Cardiac muscle cell (in vitro differentiated cells and primary cell): Measurements from ENCODE around the gene ZNF831. TPM values are rescaled to one million over a fixed set of nuclear protein-coding genes. Genes with fewer than 3 reads are reported as not detected.

ENCODE experiments used
- DNase-seq, 2 donors: peaks; one replicate each; pipeline versions ENCODE4 v3.0.0 to v3.0.0-alpha.2; 2010 to 2017; ENCODE audit warnings: low read depth in 1 of 2, low spot score in 1 of 2
- H3K27ac ChIP-seq: fragments of 200-600 bp; sonication (generic); 2 replicates; pipeline ENCODE4 v1.5.1; 2016
- H3K27me3 ChIP-seq: fragments of 200-600 bp; sonication (generic); 2 replicates; pipeline ENCODE4 v1.6.0; 2016; ENCODE audit warnings: control low read depth
- H3K36me3 ChIP-seq: fragments of 200-600 bp; sonication (generic); 2 replicates; pipeline ENCODE4 v1.5.1; 2016; ENCODE audit warnings: control low read depth
- H3K4me1 ChIP-seq: fragments of 200-600 bp; sonication (generic); 2 replicates; pipeline ENCODE4 v1.8.1; 2017; ENCODE audit warnings: low read depth, mild to moderate bottlenecking, mixed run types
- H3K4me3 ChIP-seq: fragments of 200-600 bp; sonication (generic); 2 replicates; pipeline ENCODE4 v1.5.1; 2016; ENCODE audit warnings: mild to moderate bottlenecking
- H3K9me3 ChIP-seq: fragments of 200-600 bp; sonication (generic); 2 replicates; pipeline ENCODE4 v1.5.1; 2017; ENCODE audit warnings: low read depth, mild to moderate bottlenecking, control low read depth
- polyA plus RNA-seq: library from polyadenylated mRNA; unstranded; fragments of >200 nt; fragmentation: Nextera tagmentation; extraction: Ambion mirVana; gene quantifications from 2 replicates; pipeline ENCODE4 v1.2.1, GENCODE V29; 2016
- total RNA-seq: library from RNA; depleted of rRNA; stranded (reverse); fragments of >200 nt; gene quantifications from 2 replicates; pipeline ENCODE4 v1.2.3, GENCODE V29; 2016
- TF ChIP-seq, protein P1 (sequence below): IDR thresholded peaks from 2 replicates; pipeline ENCODE4 v1.5.1; 2012; ENCODE audit warnings: low read depth, mild to moderate bottlenecking, low read length

ZNF831 gene
- total and polyA plus RNA-seq, 2 experiments from 2014 or later: not detected

DNA sequence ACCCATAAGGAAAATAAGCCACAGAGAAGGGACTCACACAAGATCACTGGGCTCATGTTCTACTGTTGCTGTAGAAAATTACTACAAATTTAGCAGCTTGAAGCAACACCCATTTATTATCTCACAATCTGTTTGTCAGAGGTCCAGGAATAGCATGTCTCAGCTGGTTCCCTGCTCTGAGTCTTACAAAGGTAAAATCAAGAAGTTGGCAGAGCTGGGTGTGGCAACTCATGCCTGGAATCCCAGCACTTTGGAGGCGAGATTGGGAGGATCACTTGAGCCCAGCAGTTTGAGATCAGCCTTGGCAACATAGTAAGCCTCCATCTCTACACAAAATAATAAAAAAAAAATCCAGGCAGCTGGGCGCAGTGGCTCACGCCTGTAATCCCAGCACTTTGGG lies 28.5 kb upstream of the ZNF831 start:
- Histone ChIP-seq H3K9me3 (no peaks in the 10 kb centered on the region), H3K27ac (no peak overlapping the region)
- DNase-seq: no peak

DNA sequence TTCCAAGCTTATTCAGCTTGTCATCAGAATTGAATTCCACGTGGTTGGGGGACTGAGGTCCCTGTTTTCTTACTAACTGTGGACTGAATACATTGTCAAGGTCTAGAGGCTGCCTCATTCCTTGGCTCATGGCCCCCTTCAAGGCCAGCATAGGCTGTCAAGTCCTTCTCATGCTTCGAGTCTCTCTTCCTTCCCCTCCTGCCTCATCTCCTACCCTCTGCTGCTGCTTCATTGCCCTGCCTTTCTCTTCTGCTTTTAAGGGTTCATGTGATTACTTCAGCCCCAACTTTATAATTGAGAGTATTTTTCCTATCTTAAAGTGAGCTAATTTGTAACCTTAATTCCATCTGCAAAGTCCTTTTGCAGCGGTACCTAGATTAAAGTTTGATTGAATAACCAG lies 27.6 kb upstream of the ZNF831 start:
- TF ChIP-seq, protein P1, sequence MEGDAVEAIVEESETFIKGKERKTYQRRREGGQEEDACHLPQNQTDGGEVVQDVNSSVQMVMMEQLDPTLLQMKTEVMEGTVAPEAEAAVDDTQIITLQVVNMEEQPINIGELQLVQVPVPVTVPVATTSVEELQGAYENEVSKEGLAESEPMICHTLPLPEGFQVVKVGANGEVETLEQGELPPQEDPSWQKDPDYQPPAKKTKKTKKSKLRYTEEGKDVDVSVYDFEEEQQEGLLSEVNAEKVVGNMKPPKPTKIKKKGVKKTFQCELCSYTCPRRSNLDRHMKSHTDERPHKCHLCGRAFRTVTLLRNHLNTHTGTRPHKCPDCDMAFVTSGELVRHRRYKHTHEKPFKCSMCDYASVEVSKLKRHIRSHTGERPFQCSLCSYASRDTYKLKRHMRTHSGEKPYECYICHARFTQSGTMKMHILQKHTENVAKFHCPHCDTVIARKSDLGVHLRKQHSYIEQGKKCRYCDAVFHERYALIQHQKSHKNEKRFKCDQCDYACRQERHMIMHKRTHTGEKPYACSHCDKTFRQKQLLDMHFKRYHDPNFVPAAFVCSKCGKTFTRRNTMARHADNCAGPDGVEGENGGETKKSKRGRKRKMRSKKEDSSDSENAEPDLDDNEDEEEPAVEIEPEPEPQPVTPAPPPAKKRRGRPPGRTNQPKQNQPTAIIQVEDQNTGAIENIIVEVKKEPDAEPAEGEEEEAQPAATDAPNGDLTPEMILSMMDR: no peak
- Histone ChIP-seq H3K27me3 (no peaks in the 10 kb centered on the region), H3K9me3 (no peaks in the 10 kb centered on the region), H3K4me1 (no peaks in the 10 kb centered on the region), H3K27ac (no peak overlapping the region), H3K36me3 (no peaks in the 10 kb centered on the region), H3K4me3 (no peak overlapping the region)
- no peak for DNase-seq

More for the DNA sequence above, 28.5 kb upstream of the ZNF831 start:
- H3K4me1 ChIP-seq: no peaks in the 10 kb centered on the region
- no peaks in the 10 kb centered on the region for H3K27me3 ChIP-seq
- no peak overlapping the region for H3K4me3 ChIP-seq
- no peaks in the 10 kb centered on the region for H3K36me3 ChIP-seq
- TF ChIP-seq, protein P1: no peak

DNA sequence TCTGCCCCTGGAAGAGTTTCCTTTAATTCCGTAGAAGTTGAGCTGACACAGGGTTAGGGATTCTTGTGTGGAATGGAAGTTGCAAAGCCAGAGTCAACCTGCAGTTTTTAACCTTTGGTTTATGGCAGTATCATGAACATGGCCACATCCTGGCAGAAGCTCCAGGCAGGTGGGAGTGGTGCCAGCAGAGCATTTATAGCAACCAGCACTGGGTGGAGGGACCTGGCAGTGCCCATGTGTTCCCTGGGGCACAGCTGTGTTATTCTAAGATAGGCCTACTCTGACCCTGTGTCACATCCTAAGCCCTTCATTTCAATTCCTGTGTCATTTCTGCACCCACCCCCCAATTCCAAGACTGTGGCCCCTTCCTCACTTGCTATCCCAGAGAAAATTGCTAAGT lies 26.1 kb upstream of the ZNF831 start:
- Histone ChIP-seq H3K9me3 (no peaks in the 10 kb centered on the region), H3K4me1 (no peaks in the 10 kb centered on the region), H3K4me3 (no peak overlapping the region), H3K27me3 (no peaks in the 10 kb centered on the region), H3K36me3 (no peaks in the 10 kb centered on the region), H3K27ac (no peak overlapping the region)
- TF ChIP-seq, protein P1: no peak
- DNase-seq: no peak

DNA sequence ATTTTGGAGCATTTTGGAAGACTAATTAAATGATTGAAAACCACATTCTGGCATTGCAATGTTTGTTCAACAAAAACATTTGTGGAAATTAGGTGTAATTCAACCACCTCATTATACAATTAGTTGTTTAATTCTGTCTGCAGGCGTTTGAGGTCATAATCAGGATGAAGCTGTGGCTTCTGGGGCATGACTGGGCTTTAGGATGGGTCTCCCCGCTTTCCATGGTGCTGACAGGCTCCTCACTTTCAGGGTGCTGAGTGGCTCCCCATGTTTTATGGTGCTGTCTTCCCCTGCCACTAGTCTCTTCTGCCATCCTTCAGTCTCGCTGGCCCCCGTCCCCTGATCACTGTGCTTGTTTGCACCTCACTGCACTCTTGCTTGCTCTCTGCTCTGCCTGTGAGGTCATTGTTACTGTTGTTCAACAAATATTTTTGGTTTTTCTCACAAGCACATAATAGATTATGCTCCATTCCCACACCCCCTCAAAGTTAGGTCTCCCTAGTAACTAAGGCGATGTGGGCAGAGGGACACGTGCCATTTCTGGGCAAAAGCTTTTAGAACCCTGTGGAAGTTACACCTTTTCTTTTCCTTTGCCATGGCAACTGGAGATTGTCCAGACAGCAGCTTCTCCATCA lies 25.4 kb upstream of the ZNF831 start:
- TF ChIP-seq, protein P1: no peak
- no peak for DNase-seq

DNA sequence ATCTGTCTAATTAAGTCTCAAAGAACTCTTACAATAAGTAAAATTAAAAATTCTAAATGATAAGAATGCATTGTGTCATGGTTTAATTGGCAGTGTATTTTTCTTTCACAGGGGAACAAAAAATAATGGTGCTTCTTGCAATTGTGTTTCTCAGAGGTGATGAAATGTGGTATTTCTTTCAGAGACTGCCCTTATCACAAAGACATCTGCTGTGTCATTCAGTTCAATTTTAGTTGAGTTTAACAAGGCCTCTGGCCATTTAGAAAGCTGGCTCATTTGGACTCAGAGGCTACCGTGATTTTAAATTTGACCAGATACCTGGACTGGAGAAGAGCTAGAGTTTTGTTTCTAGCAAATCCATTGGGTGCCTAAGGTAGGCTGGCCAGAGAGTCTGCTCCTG lies 23.6 kb upstream of the ZNF831 start:
- no peaks in the 10 kb centered on the region for H3K27me3 ChIP-seq
- H3K4me3 ChIP-seq: no peak overlapping the region
- H3K4me1 ChIP-seq: no peaks in the 10 kb centered on the region
- H3K27ac ChIP-seq: no peak overlapping the region
- H3K36me3 ChIP-seq: no peaks in the 10 kb centered on the region
- no peaks in the 10 kb centered on the region for H3K9me3 ChIP-seq
- DNase-seq: no peak
- TF ChIP-seq, protein P1: no peak

More for the DNA sequence above, 25.4 kb upstream of the ZNF831 start:
- no peaks in the 10 kb centered on the region for H3K36me3 ChIP-seq
- no peaks in the 10 kb centered on the region for H3K9me3 ChIP-seq
- H3K4me3 ChIP-seq: no peak overlapping the region
- H3K27me3 ChIP-seq: no peaks in the 10 kb centered on the region
- no peaks in the 10 kb centered on the region for H3K4me1 ChIP-seq
- no peak overlapping the region for H3K27ac ChIP-seq
